Heart left ventricle (tissue), 13 donors: Measurements from ENCODE around the gene KIAA1191.

Experiments
- CTCF ChIP-seq, 12 donors: fragments of 200-600 bp; sonication (generic) in 4 of 12; IDR thresholded peaks; one replicate each; pipeline versions ENCODE4 v1.5.0 to v1.8.0; 2018 to 2022; ENCODE audit warnings: antibody characterized with exemption in 12 of 12, mild to moderate bottlenecking in 5 of 12
- POLR2A ChIP-seq, 2 donors: fragments of 450-650 bp; IDR thresholded peaks; one replicate each; pipeline ENCODE4 v1.6.1; 2017; ENCODE audit warnings: antibody characterized with exemption in 2 of 2, mild to moderate bottlenecking in 2 of 2, moderate library complexity in 2 of 2
- donor health status: ischemic (EF 13 %, LVEDD 7.1; RV severe dilation, severe dysfunction).
- donor health status: DM: no; HTN: yes; CAD: no.
- donor health status: DM: no; HTN: no; CAD: no.
- donor health status: ischemic (EF 25% LVEDD 6.9; RV normal size, moderate dysfunction).
- donor health status: ischemic (EF 25% LVEDD 5.7; RV mildly dilated, moderate dysfunction).
- donor health status: ischemic (EF 35%, LVEDD 5.7; RV mildly dilated, moderate dysfunction).
- donor health status: nonischemic (EF 11% LVEDD 7.7; RV severe dilation, severe dysfunction).
- donor health status: DM: yes; HTN: yes; CAD: no.
- donor health status: PGD.
- donor health status: ischemic (EF 29% LVEDD 5.4; RV normal size, mild dysfunction).
- donor health status: nonischemic (EF 23%, LVEDD 6.1; RV moderate dilation, normal function).

GRCh38 chr5:176401281-176402205 is 40.0 kb upstream of the KIAA1191 start:
- TF ChIP-seq CTCF (IDR thresholded peaks at IDR 0.05) (no peak), POLR2A (IDR thresholded peaks at IDR 0.05) (no peak)
